PC-3 (cell line): ENCODE measurements around the gene RAI1.

ENCODE experiments used
- CTCF ChIP-seq: fragments of 300-600 bp; sonication (generic); conservative IDR thresholded peaks from 2 replicates; pipeline ENCODE4 v1.5.1; 2017; ENCODE audit warnings: antibody characterized with exemption, low read depth, mild to moderate bottlenecking, low read length
- EZH2 ChIP-seq: fragments of 300-600 bp; sonication (generic); IDR thresholded peaks from one replicate; pipeline ENCODE4 v1.6.1; 2017; ENCODE audit warnings: antibody characterized with exemption, mild to moderate bottlenecking, low read length; ENCODE audit not compliant: unreplicated experiment
- EZH2phosphoT487 ChIP-seq: fragments of 300-600 bp; sonication (generic); IDR thresholded peaks from 2 replicates; pipeline ENCODE4 v1.6.1; 2018; ENCODE audit warnings: mild to moderate bottlenecking, antibody characterized with exemption, low read length, borderline replicate concordance

GRCh38 chr17:17822616-17823015 is 141.4 kb downstream of the RAI1 start:
- TF ChIP-seq CTCF: no peak
- no peak for TF ChIP-seq EZH2
- no peak for TF ChIP-seq EZH2phosphoT487
